Hematopoietic multipotent progenitor cell treated with erythropoietin and hydrocortisone succinate and interleukin-3 and kit ligand, for 8 days (in vitro differentiated cells): ENCODE measurements around the gene DMWD.
"Not testable (repeated sequence)": the region's sequence is repeated elsewhere in the genome, so short reads cannot be mapped to it uniquely, and the experiment has no call there.

Experiments
- DNase-seq: peaks from one replicate; pipeline ENCODE4 v3.0.0-alpha.2; 2015

Gene DMWD

GRCh38 chr19:45768984-45769782 lies 23.5 kb downstream of the DMWD start, which contains the start of gene SIX5:
SIX5 (minus strand) TSS chr19:45769252; CDS start chr19:45768844, 408 bp downstream.
- DNase-seq: peak; percentile 97

- DNase-seq: peak; percentile 35
These were observed 24.0 kb downstream of the DMWD start for GRCh38 chr19:45768655-45768983.

GRCh38 chr19:45767881-45768654 lies 24.6 kb downstream of the DMWD start:
- DNase-seq: peak; percentile 45

GRCh38 chr19:45767410-45767880 lies 25.2 kb downstream of the DMWD start:
- no peak for DNase-seq

GRCh38 chr19:45766869-45767346 lies 25.7 kb downstream of the DMWD start:
- no peak for DNase-seq

- no peak for DNase-seq
These were observed 26.3 kb downstream of the DMWD start for GRCh38 chr19:45766296-45766868.

- DNase-seq: no peak
These were observed 26.8 kb downstream of the DMWD start for GRCh38 chr19:45765702-45766295.

- DNase-seq: no peak
These were observed 27.5 kb downstream of the DMWD start for GRCh38 chr19:45764945-45765701.

GRCh38 chr19:45764475-45764874 lies 28.2 kb downstream of the DMWD start:
- no peak for DNase-seq

GRCh38 chr19:45763691-45764294 lies 28.9 kb downstream of the DMWD start:
- DNase-seq: no peak

GRCh38 chr19:45762870-45763631 lies 29.6 kb downstream of the DMWD start:
- no peak for DNase-seq

- DNase-seq: no peak
These were observed 30.9 kb downstream of the DMWD start for GRCh38 chr19:45761714-45762113.

GRCh38 chr19:45758921-45759320 lies 33.7 kb downstream of the DMWD start:
- no peak for DNase-seq

- no peak for DNase-seq
These were observed 35.0 kb downstream of the DMWD start for GRCh38 chr19:45757695-45758094.

GRCh38 chr19:45754323-45754722 lies 38.3 kb downstream of the DMWD start:
- no peak for DNase-seq

- DNase-seq: no peak
These were observed 39.1 kb downstream of the DMWD start for GRCh38 chr19:45753548-45753947.

GRCh38 chr19:45752639-45753038 lies 40.0 kb downstream of the DMWD start:
- no peak for DNase-seq

- DNase-seq: not testable (repeated sequence)
These were observed 41.2 kb downstream of the DMWD start for GRCh38 chr19:45751483-45751882.

- DNase-seq: no peak
These were observed 45.1 kb downstream of the DMWD start for GRCh38 chr19:45747513-45747912.

- no peak for DNase-seq
These were observed 45.8 kb downstream of the DMWD start for GRCh38 chr19:45746866-45747265.

- no peak for DNase-seq
These were observed 47.0 kb downstream of the DMWD start for GRCh38 chr19:45745606-45746005.
